SK-N-SH (cell line): ENCODE results near the gene KLK11. TPM values are rescaled to one million over a fixed set of nuclear protein-coding genes. Genes with fewer than 3 reads are reported as not detected.

ENCODE experiments used
- CTCF ChIA-PET: fragments of 300-600, 350-600 bp; formaldehyde crosslinking; extraction: SDS; loops from one replicate; lab custom pipeline; 2021; lab: Yijun Ruan, JAX
- POLR2A ChIA-PET: fragments of 350-600 bp; sonication (Branson Sonifier 250); formaldehyde crosslinking; extraction: SDS; loops from one replicate; lab custom pipeline; 2020; ENCODE audit warnings: antibody characterized with exemption, inconsistent platforms; lab: Yijun Ruan, JAX
- DNase-seq: peaks from one replicate; pipeline ENCODE4 v3.0.0; 2012
- H2AFZ ChIP-seq: fragments of 200-600 bp; sonication (generic); 2 replicates; pipeline ENCODE4 v1.8.1; 2016; ENCODE audit warnings: antibody characterized with exemption, mild to moderate bottlenecking, low read depth
- H3F3A ChIP-seq: fragments of 200-600 bp; sonication (generic); replicated peaks from 2 replicates; pipeline ENCODE3; 2016; ENCODE audit warnings: antibody characterized with exemption, mild to moderate bottlenecking; ENCODE audit not compliant: insufficient read depth
- H3K27ac ChIP-seq, 2 experiments: fragments of 200-500 bp in 1 of 2; fragments of 200-600 bp in 1 of 2; sonication (Bioruptor generic) in 1 of 2; sonication (generic), shearing (Covaris generic) in 1 of 2; 2 replicates each; pipeline versions ENCODE4 v1.5.1 to v1.6.1; 2014 to 2016; ENCODE audit warnings: low read depth in 2 of 2, inconsistent platforms in 1 of 2, low read length in 1 of 2, mild to moderate bottlenecking in 1 of 2, mixed read lengths in 1 of 2
- H3K27me3 ChIP-seq: fragments of 200-600 bp; sonication (generic), shearing (Covaris generic); 2 replicates; pipeline ENCODE4 v1.6.1; 2016; ENCODE audit warnings: mixed run types; ENCODE audit not compliant: insufficient read depth
- H3K36me3 ChIP-seq, 2 experiments: fragments of 200-500 bp in 1 of 2; fragments of 200-600 bp in 1 of 2; sonication (Bioruptor generic) in 1 of 2; sonication (generic) in 1 of 2; replicated peaks in 1 of 2; 2 replicates each; pipeline versions ENCODE3 to v1.5.1; 2014 to 2016; ENCODE audit warnings: low read length in 1 of 2, mild to moderate bottlenecking in 1 of 2; ENCODE audit not compliant: insufficient read depth in 2 of 2, control insufficient read depth in 1 of 2
- H3K4me1 ChIP-seq, 2 experiments: fragments of 200-500 bp in 1 of 2; fragments of 200-600 bp in 1 of 2; sonication (Bioruptor generic) in 1 of 2; sonication (generic), shearing (Covaris generic) in 1 of 2; 2 replicates each; pipeline versions ENCODE4 v1.5.1 to v1.6.1; 2014 to 2016; ENCODE audit warnings: low read depth in 1 of 2, low read length in 1 of 2, mixed run types in 1 of 2; ENCODE audit not compliant: insufficient read depth in 2 of 2, control insufficient read depth in 1 of 2
- H3K4me2 ChIP-seq: fragments of 200-600 bp; sonication (generic), shearing (Covaris generic); 2 replicates; pipeline ENCODE4 v1.6.1; 2017; ENCODE audit warnings: mixed run types
- H3K4me3 ChIP-seq, 2 experiments: fragments of 200-500 bp in 1 of 2; fragments of 200-600 bp in 1 of 2; sonication (Bioruptor generic) in 1 of 2; sonication (generic), shearing (Covaris generic) in 1 of 2; 2 replicates each; pipeline versions ENCODE4 v1.5.1 to v1.8.1; 2014 to 2016; ENCODE audit warnings: low read depth in 2 of 2, inconsistent platforms in 1 of 2, low read length in 1 of 2, mild to moderate bottlenecking in 1 of 2, mixed read lengths in 1 of 2, moderate library complexity in 1 of 2
- H3K79me2 ChIP-seq: fragments of 200-600 bp; sonication (generic); 2 replicates; pipeline ENCODE4 v1.8.1; 2017; ENCODE audit warnings: mild to moderate bottlenecking; ENCODE audit not compliant: insufficient read depth
- H3K9ac ChIP-seq: fragments of 200-600 bp; sonication (generic); 2 replicates; pipeline ENCODE4 v1.6.1; 2017; ENCODE audit warnings: mixed run types
- H3K9me2 ChIP-seq: fragments of 200-600 bp; sonication (generic); 2 replicates; pipeline ENCODE4 v1.6.1; 2017; ENCODE audit warnings: mixed run types
- H3K9me3 ChIP-seq: fragments of 200-600 bp; sonication (generic); 2 replicates; pipeline ENCODE4 v1.6.1; 2017; ENCODE audit warnings: mixed run types, mild to moderate bottlenecking, moderate library complexity
- H4K20me1 ChIP-seq: fragments of 200-600 bp; sonication (generic); 2 replicates; pipeline ENCODE4 v1.6.1; 2017; ENCODE audit warnings: mild to moderate bottlenecking, mixed run types; ENCODE audit not compliant: insufficient read depth
- CHD2 ChIP-seq: fragments of 150-350 bp; IDR thresholded peaks from 2 replicates; pipeline ENCODE4 v1.6.1; 2018; ENCODE audit warnings: low read length; ENCODE audit not compliant: partially characterized antibody
- ELF1 ChIP-seq: IDR thresholded peaks from 2 replicates; pipeline ENCODE4 v1.4.0; 2012
- EP300 ChIP-seq, 2 experiments: IDR thresholded peaks; 2 replicates each; pipeline versions ENCODE4 v1.4.0 to v1.6.1; 2012; ENCODE audit warnings: borderline replicate concordance in 1 of 2, low read depth in 1 of 2, low read length in 1 of 2
- FOXJ3 ChIP-seq: sonication (generic); formaldehyde crosslinking; IDR thresholded peaks from 2 replicates; pipeline ENCODE4 v1.5.1; 2020; ENCODE audit warnings: mild to moderate bottlenecking, missing genetic modification reagents
- FOXM1 ChIP-seq: IDR thresholded peaks from 2 replicates; pipeline ENCODE4 v1.4.0; 2012; ENCODE audit warnings: low read depth, mild to moderate bottlenecking
- GATA2 ChIP-seq: sonication (generic); formaldehyde crosslinking; IDR thresholded peaks from 2 replicates; pipeline ENCODE4 v1.5.0; 2020; ENCODE audit warnings: mild to moderate bottlenecking, missing genetic modification reagents
- MEF2A ChIP-seq: IDR thresholded peaks from 2 replicates; pipeline ENCODE4 v1.4.0; 2012; ENCODE audit warnings: low read depth, borderline replicate concordance
- MXI1 ChIP-seq: IDR thresholded peaks from 2 replicates; pipeline ENCODE4 v1.6.1; 2012; ENCODE audit warnings: mild to moderate bottlenecking, low read depth, low read length, improper control_type of control experiment
- NRF1 ChIP-seq: IDR thresholded peaks from 2 replicates; pipeline ENCODE4 v1.6.1; 2012; ENCODE audit warnings: low read depth, mild to moderate bottlenecking, low read length
- POLR2AphosphoS5 ChIP-seq: IDR thresholded peaks from 2 replicates; pipeline ENCODE4 v1.6.1; 2012; ENCODE audit warnings: low read depth, low read length
- RCOR1 ChIP-seq: fragments of 150-350 bp; IDR thresholded peaks from 2 replicates; pipeline ENCODE4 v1.6.1; 2017; ENCODE audit warnings: antibody characterized with exemption, low read length
- RFX5 ChIP-seq: IDR thresholded peaks from 2 replicates; pipeline ENCODE4 v1.6.1; 2012; ENCODE audit warnings: mild to moderate bottlenecking, improper control_type of control experiment, low read length
- RXRA ChIP-seq: IDR thresholded peaks from 2 replicates; pipeline ENCODE4 v1.4.0; 2012; ENCODE audit warnings: low read depth, mild to moderate bottlenecking, borderline replicate concordance
- SIN3A ChIP-seq: IDR thresholded peaks from 2 replicates; pipeline ENCODE4 v1.6.1; 2012; ENCODE audit warnings: low read depth, mild to moderate bottlenecking, low read length, moderate library complexity, borderline replicate concordance
- SMC3 ChIP-seq: IDR thresholded peaks from 2 replicates; pipeline ENCODE4 v1.6.1; 2012; ENCODE audit warnings: low read depth, low read length, improper control_type of control experiment
- TAF1 ChIP-seq: IDR thresholded peaks from 2 replicates; pipeline ENCODE4 v1.6.1; 2012; ENCODE audit warnings: low read depth, mild to moderate bottlenecking, low read length, moderate library complexity, borderline replicate concordance
- TCF12 ChIP-seq: IDR thresholded peaks from 2 replicates; pipeline ENCODE4 v1.4.0; 2012
- USF1 ChIP-seq: IDR thresholded peaks from 2 replicates; pipeline ENCODE4 v1.4.0; 2012; ENCODE audit warnings: low read depth, borderline replicate concordance
- YY1 ChIP-seq: IDR thresholded peaks from 2 replicates; pipeline ENCODE4 v1.4.0; 2012; ENCODE audit warnings: low read depth, mild to moderate bottlenecking
- WGBS: methylation state at CpG from one replicate; pipeline ENCODE4 v1.1.6; 2017; ENCODE audit warnings: low lambda C conversion rate; 5-methylcytosine and 5-hydroxymethylcytosine counted together
- polyA plus RNA-seq, 3 experiments: library from polyadenylated mRNA; depleted of rRNA; stranded (reverse); fragments of >200 nt; gene quantifications; 2 replicates each; pipeline ENCODE4 v1.2.3, GENCODE V29; 2012
- TF ChIP-seq, protein P1 (sequence below): fragments of 200-600 bp; sonication (generic); IDR thresholded peaks from 2 replicates; pipeline ENCODE4 v1.6.1; 2017; ENCODE audit warnings: antibody characterized with exemption, mild to moderate bottlenecking, moderate library complexity
- TF ChIP-seq, protein P2 (sequence below): IDR thresholded peaks from 2 replicates; pipeline ENCODE4; 2012
- TF ChIP-seq, protein P3 (sequence below): IDR thresholded peaks from 2 replicates; pipeline ENCODE4 v1.4.0; 2012; ENCODE audit warnings: low read depth, borderline replicate concordance

The KLK11 gene
- polyA plus RNA-seq, 1 of the 3 experiments (the other 2 are of a cell fraction) = not detected

DNA sequence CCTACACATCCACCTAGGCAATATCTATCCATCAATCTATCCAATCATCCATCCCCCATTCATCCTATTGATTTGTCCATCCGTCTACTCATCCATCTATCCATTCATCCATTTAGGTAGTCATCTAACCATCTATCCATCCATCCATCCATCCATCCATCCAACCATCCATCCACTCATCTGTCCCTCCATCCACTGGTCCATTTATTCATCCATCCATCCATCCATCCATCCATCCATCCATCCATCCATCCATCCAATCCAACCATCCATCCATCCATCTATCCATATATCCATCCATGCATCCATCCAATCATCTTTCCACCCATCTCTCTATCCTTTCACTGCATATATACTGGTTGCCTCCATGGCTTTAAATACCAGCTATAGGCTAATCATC, 34.6 kb upstream of the KLK11 start:
- Histone ChIP-seq H3F3A (no peaks in the 10 kb centered on the region), H3K4me3 (no peak overlapping the region), H3K27me3 (peaks cover 39% of the 10 kb centered on the region; the same call in 1 of the 2 replicates), H3K36me3 (no peaks in the 10 kb centered on the region), H3K9ac (no peak overlapping the region), H3K4me2 (no peak overlapping the region), H3K9me2 (no peaks in the 10 kb centered on the region), H2AFZ (no peak overlapping the region), H3K4me1 (no peaks in the 10 kb centered on the region), H3K79me2 (no peaks in the 10 kb centered on the region), H3K27ac (no peak overlapping the region), H3K9me3 (no peaks in the 10 kb centered on the region), H4K20me1 (no peaks in the 10 kb centered on the region)
- WGBS = 0% methylated on average over 1 of the region's 1 CpG
- CTCF ChIA-PET = no interaction called here
- DNase-seq = no peak
- POLR2A ChIA-PET = no interaction called here
- TF ChIP-seq CHD2 = no peak
- TF ChIP-seq RXRA = no peak
- TF ChIP-seq, protein P1, sequence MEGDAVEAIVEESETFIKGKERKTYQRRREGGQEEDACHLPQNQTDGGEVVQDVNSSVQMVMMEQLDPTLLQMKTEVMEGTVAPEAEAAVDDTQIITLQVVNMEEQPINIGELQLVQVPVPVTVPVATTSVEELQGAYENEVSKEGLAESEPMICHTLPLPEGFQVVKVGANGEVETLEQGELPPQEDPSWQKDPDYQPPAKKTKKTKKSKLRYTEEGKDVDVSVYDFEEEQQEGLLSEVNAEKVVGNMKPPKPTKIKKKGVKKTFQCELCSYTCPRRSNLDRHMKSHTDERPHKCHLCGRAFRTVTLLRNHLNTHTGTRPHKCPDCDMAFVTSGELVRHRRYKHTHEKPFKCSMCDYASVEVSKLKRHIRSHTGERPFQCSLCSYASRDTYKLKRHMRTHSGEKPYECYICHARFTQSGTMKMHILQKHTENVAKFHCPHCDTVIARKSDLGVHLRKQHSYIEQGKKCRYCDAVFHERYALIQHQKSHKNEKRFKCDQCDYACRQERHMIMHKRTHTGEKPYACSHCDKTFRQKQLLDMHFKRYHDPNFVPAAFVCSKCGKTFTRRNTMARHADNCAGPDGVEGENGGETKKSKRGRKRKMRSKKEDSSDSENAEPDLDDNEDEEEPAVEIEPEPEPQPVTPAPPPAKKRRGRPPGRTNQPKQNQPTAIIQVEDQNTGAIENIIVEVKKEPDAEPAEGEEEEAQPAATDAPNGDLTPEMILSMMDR = no peak
- no peak for TF ChIP-seq RCOR1

- Histone ChIP-seq H3K9me3 (no peaks in the 10 kb centered on the region), H2AFZ (no peak overlapping the region), H3K4me1 (no peaks in the 10 kb centered on the region), H4K20me1 (no peaks in the 10 kb centered on the region), H3F3A (no peaks in the 10 kb centered on the region), H3K36me3 (no peaks in the 10 kb centered on the region), H3K9me2 (no peaks in the 10 kb centered on the region), H3K9ac (no peak overlapping the region), H3K4me3 (no peak overlapping the region), H3K27ac (no peak overlapping the region), H3K27me3 (peaks cover 34% of the 10 kb centered on the region; the same call in 1 of the 2 replicates), H3K4me2 (no peak overlapping the region), H3K79me2 (no peaks in the 10 kb centered on the region)
- POLR2A ChIA-PET = no interaction called here
- TF ChIP-seq MXI1 (no peak), TAF1 (no peak), SIN3A (no peak), NRF1 (no peak), FOXM1 (no peak), YY1 (no peak), ELF1 (no peak), TCF12 (no peak), MEF2A (no peak), POLR2AphosphoS5 (no peak), USF1 (no peak), GATA2 (CRISPR knock-in tag) (no peak), SMC3 (no peak), RFX5 (no peak), FOXJ3 (CRISPR knock-in tag) (no peak), EP300 (IDR thresholded peaks at IDR 0.05; ENCODE audit: borderline replicate concordance in 1 of 2, low read depth in 1 of 2, low read length in 1 of 2) (no peak)
- TF ChIP-seq, protein P2, sequence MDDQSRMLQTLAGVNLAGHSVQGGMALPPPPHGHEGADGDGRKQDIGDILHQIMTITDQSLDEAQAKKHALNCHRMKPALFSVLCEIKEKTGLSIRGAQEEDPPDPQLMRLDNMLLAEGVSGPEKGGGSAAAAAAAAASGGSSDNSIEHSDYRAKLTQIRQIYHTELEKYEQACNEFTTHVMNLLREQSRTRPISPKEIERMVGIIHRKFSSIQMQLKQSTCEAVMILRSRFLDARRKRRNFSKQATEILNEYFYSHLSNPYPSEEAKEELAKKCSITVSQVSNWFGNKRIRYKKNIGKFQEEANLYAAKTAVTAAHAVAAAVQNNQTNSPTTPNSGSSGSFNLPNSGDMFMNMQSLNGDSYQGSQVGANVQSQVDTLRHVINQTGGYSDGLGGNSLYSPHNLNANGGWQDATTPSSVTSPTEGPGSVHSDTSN = no peak
- TF ChIP-seq, protein P3, sequence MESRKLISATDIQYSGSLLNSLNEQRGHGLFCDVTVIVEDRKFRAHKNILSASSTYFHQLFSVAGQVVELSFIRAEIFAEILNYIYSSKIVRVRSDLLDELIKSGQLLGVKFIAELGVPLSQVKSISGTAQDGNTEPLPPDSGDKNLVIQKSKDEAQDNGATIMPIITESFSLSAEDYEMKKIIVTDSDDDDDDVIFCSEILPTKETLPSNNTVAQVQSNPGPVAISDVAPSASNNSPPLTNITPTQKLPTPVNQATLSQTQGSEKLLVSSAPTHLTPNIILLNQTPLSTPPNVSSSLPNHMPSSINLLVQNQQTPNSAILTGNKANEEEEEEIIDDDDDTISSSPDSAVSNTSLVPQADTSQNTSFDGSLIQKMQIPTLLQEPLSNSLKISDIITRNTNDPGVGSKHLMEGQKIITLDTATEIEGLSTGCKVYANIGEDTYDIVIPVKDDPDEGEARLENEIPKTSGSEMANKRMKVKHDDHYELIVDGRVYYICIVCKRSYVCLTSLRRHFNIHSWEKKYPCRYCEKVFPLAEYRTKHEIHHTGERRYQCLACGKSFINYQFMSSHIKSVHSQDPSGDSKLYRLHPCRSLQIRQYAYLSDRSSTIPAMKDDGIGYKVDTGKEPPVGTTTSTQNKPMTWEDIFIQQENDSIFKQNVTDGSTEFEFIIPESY = no peak
- TF ChIP-seq, protein P1 = no peak
- CTCF ChIA-PET = no interaction called here
- DNase-seq = no peak
- WGBS = 8% methylated on average over 4 of the region's 4 CpGs
Observed at GRCh38 chr19:51060336-51060735, 33.9 kb upstream of the KLK11 start.
